GM18907 (cell line): ENCODE results near the gene MACROD2.
A peak's percentile ranks its signal among the peaks of the same experiment; 100 is the strongest.

ENCODE experiments used
- ATAC-seq: cut with Tn5 transposase; IDR thresholded peaks from one replicate; pipeline ENCODE4 v1.9.1; 2021; ENCODE audit warnings: mild to moderate bottlenecking, moderate library complexity; ENCODE audit not compliant: unreplicated experiment

MACROD2 gene

DNA sequence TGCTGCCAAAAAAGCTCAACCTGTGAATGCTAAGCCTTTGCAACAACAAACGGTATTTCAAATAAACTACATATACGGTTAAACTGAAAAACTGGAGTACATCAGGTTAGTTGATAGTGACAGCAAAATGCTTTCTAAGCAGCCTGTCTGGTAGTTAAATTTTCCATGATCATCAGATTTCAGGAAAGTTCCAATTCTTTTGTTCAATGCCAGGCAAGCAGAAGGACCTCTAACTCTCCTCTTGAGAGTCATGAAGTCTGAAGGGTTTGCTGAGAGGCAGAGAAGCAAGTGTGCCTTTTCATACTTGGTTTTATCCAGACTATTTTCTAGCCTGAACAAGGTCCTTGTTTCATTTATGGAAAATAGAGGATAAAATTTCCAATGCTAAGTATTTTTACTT, 337.6 kb downstream of the MACROD2 start:
- ATAC-seq: no peak

DNA sequence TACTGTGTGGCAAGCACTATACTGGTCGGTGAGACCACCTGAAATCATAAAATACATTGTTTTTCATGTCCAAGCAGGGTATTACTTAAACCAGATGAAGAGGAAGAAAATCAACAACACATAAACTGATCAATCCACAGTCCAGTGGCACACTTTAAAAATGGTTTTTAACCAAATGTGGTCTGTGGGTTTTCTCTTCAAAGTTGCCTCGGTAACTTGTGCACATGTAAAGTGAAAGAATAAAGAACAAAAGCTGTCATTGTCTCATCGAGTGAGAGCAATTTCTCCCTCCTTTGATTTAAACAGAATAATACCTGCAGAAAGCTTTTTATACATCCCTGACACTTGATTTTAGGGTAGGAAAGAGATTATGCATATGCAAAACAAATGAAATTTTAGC, 338.4 kb downstream of the MACROD2 start:
- peak; percentile 38 for ATAC-seq

DNA sequence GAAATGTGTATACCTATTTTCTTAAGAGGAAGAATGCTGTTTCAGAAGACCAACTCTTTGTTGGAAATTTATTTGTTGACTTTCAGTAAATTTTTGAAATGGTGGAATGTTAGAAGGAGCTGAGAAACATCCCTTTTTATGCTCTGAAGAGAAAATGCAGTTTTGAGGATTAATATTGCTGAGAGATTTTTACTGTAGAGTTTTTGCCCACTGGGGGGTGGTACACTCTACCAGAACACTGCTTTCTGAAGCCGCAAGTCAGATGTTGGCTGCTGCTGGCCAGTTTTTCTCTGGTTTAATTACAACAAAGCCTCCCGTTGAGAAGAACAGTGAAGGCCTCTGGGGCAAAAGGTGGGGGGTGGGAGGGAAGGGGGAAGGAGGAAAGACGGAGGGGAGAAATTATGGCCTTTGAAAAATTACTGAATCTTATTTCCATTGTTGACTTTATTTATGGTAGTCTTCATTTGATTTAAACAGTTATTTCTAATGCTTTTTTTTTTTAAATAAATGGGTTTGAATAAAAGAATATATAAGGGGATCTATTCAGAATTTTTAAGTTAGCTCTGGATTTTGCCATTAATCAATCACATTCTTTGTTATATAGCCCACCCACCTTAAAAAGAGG, 339.1 kb downstream of the MACROD2 start:
- ATAC-seq: no peak

DNA sequence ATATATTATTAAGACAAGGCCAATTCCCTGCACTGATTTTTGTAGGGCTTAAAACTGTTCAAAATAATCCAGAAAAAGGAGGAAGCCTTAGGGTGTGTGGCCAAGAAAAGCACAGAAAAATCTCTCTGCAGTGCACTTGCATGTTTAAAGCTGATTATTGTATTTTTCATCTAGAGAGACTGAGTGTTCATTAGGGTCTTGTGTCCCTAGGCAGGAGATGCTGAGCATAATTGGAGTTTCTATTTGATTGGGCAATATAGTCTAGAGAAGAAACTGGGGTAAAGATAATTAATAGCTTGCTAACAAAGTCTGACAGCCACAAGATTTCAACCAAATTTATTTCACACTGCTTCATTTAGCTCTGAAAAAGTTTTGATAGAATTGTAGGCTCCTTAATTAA, 339.7 kb downstream of the MACROD2 start:
- ATAC-seq: no peak

DNA sequence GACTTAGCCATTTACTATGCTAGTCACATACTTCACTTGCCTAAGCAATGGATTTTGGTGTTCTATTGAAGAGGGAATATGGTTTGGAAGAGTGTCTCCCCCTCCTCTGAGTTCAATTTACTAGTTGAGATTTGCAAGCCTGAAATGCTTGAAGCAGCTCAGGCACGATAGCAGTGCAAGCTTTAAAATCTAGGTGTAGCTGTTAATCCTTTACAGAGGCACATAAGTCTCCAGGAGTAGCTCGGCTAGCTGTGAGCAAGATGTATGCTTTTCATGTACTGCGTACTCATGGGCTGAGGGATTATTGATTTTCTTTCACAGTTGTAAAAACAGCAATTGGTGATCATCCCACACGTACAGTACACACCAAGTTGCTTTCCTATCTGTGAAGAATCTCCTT, 341.4 kb downstream of the MACROD2 start:
- ATAC-seq: no peak

DNA sequence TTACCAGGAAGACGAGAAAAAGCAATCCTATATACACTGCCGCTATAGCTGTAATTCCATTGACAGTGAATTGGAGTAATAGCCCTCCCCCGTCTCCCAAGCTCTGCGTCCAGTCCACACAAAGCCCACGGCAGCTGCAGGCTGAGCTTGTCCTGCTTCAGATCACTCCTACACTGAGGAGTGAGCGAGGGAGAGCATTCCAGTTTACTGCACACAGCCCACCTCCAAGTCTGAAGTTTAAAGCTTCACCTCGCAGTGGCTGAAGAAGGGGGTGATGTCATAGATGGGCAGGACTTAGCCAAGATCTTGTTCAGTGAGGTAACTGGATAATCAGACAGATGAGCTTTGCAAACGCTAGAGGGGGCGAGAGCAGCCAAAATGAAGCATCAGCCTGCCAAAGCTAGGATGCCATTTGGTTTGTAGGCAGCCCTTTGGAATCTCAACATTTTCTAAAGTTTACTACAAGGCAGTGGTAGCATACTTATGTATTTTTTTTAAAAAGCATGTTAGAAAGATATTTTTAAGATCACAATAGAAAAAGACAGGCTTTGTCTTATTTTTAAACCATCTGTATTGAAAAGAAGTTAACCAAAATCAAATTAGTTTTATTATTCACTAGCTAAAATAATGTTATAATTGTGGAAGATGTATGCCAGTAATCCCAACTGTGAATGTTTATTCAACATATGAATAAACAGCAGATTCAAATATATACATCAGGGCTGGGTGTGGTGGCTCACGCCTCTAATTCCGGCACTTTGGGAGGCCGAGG, 342.3 kb downstream of the MACROD2 start, which contains the start of gene FLRT3:
FLRT3 (minus strand) TSS at position 213 of the 772 bp plus-strand sequence. CDS start 10,106 bp downstream, outside the sequence.
- ATAC-seq: peak; percentile 96

DNA sequence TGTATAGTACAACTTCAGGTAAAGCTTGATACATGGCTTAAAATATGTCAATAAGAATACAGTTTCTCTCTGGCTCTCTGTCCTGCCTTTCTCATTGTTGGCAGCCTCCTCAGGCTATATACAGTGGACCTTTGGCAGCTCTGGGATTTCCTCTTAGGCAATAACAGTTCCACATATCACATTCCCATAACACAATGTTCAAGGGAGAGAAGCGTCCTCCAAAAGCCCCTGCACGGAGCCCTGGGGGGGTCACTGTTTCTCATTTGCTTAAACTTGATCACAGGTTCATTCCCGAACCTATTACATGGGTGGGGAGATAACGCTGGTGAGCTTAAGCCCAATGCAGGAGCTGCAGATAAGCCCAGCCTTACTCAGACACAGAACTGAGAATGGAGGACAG, 346.5 kb downstream of the MACROD2 start:
- no peak for ATAC-seq

DNA sequence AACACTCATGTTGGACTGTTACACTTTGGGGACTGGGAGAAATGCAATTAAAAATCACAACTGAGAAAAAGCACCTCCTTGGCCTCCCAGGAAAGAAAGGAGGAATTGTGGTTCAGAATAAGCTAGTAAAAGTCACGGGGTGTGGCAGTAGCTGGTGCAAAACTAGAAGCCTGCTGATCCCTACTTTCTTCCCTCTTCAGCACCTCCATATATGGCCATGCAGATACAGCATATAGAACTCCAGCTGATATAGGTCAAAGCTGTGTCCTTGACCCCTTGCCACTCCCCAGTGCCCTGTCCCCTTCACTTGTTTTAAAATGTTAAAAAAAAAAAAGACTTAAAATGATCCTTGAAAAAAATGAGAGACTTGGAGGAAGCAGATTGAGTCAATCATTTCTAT, 347.6 kb downstream of the MACROD2 start:
- ATAC-seq: no peak

DNA sequence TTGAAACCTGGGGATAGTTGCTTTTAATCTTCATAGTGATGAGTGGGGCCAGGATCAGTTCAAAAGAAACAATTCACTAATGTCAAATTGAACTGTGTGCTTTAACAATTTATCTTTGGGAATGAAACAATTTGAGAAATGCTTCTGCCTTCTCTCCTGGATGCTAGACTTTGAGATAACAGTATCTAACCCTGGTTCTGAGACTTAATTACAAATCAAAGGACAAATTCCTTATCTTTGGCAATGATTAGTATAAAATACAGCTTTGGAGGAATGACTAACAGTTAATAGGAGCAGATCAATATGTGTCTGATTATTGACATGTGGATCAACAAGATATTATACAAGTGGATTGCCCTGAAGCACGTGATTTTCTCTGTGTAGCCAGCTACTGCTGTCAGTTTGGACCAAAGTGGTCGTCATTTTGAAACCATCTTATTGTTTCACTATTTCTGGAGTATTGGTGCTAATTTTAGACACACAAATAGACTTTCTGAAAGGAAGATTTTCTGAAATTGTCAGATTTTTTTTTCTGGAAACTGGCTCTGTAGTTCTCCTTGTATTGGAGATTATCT, 348.3 kb downstream of the MACROD2 start:
- ATAC-seq: no peak

DNA sequence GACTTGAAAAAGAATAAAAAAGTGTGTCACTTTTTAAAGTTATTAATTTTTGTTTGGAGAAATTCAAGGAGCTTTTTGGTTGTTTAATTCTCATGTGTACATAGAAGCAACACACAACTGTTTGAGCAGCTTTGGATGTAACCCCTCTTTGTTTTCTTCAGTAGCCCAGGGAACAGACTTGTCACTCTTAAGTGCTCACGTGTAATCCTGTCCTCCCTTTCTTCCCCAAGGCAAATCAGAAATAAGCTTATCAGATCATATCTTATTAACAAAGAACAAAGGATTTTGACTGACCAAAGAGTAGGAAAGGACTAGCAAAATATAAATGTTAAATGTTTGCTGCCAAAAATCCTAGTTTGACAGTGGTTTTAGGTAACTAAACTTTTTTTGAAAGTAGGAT, 349.4 kb downstream of the MACROD2 start:
- no peak for ATAC-seq

DNA sequence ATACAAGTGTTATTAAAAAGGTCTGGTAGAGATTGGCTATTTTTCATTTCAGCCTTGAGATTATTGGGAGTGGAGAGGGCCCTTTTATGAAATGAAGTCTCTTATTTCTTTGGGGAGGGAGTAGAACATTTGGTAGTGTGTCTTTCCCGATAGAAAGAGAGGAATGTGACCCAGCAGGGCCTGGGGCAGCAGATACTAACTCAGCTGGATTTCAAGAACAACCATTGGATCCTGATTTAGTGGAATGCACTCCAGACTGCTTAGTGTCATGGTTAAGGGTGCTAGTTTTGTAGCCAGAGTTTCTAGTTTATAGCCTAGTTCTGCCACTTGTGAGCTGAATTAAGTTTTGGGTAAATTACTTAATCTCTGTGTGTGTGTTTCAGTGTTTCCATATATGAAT, 360.5 kb downstream of the MACROD2 start:
- ATAC-seq: no peak

DNA sequence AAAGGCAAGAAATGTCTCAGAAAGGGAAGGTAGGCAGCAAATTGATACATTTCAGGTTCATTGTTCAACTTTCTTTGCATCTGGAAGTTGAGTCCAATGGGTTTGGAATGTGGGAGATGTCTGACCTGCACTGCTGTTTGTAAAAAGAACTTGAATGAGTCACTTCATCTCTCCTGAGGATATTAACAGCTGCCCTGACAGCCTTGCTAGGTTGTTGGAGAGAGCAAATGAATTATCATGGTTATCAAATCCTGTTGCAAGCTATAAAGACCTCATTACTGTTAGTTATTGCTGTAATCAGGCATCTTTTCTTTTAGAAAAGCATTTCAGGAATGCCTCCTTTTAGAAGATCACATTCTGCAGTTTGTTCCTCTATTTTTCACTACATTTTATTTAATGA, 365.1 kb downstream of the MACROD2 start:
- no peak for ATAC-seq

DNA sequence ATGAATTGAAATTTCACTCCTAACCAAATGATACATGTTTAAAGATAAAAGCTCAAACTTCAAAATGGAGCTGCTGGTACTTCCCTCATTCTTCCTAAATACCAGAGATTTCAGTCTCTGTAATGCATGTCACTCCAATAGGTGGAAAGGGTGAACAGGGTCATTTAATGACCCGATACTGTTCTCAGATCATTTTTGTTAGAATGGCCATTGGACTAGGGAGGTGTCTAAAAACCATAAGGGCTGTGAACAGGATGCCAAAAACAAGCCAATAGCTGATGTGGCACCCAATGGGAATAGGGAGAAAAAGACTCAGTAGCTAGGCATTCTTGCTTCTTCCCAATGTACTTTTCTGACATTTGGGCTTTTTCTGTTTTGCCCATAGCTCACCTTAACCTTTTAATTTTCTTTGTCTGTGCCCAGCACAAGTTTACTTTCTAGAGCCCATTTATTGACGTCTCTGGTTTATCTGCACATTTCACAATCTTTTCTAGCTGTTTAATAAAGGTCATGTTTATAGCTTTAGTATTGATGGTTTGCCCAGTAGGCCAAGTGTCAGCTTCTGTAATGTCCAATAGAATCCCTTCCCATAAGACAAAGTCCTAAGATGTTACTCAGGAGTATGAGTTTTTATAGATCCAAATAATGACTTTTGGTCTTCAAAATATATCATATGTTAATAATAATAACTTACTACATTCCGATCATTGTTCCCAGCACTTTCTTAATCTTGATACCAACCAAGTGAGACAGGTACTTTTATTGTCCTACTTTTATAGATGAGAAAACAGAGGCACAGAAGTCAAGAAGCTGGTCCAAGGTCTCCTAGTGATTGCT, 366.4 kb downstream of the MACROD2 start:
- no peak for ATAC-seq

DNA sequence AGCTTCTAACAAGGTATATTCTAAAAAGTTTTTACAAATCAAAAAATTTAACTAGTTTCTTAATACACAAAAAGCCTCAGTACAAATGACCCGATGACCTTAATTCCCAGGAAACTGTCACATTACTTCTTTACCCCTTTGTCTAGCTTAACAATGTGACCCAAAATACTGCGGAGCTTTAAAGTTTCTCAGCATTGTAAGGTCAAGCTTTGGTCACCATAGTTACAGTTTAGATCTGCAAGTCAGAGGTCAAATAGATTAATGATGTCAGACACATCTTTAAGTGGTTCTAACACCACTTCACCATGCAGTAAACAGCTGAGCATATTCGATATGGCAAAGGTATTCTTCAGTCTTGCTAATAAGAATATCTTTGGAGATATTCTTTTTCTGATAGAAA, 378.9 kb downstream of the MACROD2 start:
- no peak for ATAC-seq

DNA sequence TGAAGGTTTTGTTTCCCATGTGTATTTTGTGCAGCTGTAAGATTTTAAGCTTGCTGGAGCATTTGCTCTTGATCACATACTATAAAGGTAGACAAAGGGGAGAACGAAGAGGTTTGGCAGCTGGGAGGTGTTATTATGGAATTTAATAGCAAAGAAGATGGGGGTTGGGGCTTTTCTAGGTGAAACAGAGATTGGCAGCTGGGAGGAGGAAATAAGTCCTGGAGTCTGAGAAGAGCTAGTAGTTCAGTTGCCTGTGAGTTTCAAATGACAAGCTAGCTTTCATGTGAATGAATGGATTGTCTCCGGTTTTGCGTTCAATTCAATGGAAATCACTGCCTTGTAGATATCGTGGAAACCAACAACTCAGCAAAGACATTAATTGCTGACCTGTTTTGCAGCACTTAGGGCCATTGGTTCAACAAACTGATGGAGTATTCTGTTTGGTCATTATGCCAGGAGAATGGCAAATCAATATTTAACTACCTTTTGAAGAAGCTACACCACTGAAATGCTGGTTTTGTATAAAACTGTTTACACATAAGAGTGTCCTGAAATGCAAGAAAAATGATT, 380.2 kb downstream of the MACROD2 start:
- ATAC-seq: no peak

DNA sequence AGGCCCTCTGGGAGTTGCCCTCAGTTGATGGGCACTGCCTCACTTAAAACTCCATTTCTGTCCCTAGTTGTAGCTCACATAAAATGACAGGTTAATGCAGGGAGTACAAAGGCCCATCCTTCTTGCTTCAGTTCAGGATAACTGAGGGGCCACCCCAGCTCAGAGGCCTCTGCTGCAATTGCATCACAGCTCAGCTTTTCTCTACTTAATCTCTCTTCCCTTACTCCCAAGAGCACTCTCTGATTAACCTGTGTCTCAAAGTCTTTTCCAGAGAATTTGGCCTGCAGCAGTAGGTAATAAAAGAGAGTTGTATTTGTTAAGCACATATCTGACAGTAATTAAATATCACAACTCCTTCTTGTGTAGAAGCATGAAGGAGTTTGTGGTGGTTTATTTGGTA, 383.0 kb downstream of the MACROD2 start:
- no peak for ATAC-seq

DNA sequence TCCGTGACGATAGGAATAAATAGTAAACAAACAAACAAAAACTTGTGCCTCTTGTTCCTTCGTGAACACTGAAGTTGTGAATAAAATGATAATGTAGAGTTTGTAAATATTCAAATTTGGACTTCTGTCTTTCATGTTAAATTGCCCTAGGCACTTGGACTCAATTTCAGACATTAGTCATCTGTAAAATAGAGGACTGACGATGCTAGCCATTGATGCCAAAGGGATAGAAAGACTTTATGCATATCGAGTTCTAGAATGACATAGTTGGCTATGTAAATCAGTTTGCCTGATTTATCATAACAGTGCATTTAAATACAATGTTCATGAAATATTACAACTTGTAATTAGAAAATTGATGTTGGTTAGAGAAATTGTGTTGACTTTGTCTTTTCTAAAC, 388.0 kb downstream of the MACROD2 start:
- no peak for ATAC-seq

DNA sequence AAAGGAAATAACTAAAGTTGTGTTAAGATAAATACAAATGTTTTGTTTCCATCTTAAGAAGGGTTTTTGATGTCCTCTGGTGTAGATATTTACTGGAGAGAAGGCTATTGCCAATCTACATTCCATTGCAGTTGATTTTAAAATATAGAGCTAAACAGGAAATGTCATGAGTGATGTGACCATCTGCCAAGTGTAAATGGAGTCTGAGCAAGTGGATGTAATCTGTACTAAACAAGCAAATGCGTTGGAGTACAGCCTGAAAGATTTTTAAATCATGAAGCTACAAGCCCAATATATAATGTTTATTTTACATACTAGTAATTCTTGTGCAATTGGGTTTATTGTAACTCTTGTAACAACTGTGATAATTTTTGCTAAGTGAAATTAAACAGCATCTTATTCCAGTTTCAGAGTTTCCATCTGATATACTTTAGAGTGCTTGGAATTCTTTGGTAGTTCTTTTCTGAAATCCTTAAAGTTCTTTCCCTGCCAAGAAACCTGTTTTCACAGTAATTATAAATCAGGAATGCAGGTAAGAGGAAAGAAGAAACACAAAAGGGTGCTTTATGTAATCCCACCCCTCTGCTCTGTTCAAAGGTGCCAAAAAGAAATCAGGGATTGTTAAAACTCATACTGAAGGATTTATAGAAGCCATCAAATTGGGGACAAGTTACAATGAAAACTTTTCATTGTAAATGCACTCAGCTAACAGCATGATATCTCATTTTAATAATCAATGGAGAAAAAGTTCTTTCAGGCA, 389.3 kb downstream of the MACROD2 start:
- no peak for ATAC-seq

DNA sequence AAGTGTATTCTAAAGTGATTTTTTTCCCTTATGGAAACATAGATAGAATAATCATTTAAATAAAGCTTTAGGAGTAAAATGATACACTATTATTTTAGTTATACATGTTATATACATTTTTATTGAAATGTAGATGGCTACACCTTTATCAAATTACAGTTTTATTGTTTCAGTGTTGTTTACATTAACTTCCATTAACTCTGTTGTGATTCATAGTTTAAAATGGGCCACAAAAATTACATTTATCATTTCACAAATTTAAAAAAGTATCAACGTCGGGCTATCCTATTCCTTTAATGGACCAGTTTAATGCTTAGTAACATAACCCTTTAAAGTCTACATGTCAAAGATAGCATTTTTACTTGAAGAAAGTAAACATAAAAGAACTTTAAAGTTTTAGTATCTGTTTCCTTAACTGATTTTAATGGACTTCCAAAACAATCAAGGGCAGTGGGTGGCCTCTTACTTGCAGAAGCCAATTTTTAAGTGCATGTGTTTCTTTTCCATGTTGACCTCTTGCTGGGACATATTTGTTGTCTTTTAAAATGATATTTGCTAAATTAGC, 389.9 kb downstream of the MACROD2 start:
- ATAC-seq: no peak

DNA sequence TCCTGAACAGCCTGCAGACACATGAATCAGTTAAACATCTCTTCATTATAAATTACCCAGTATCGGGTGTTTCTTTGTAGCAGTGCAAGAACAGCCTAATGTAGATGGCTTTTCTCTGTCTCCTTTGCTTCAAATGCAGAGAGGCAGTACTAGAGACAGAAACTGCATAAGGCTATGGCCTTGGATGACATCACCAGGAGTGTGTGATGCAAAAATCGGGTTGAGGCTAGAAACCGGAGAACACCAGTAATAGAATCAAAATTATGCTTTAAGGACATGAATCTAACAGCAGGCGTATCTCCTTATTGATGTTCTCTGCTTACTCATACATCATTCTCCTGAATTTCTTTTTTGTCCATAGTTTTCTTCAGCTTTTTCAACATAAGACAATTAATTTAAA, 391.4 kb downstream of the MACROD2 start:
- no peak for ATAC-seq
